NCI-H2227 (cell line): ENCODE results near the gene CAVIN2.
A peak's percentile ranks its signal among the peaks of the same experiment; 100 is the strongest.

ENCODE experiments used
- DNase-seq: peaks from one replicate; lab custom pipeline; 2025; ENCODE audit not compliant: unreplicated experiment; lab: John Stamatoyannopoulos, UW

CAVIN2 gene, protein sequence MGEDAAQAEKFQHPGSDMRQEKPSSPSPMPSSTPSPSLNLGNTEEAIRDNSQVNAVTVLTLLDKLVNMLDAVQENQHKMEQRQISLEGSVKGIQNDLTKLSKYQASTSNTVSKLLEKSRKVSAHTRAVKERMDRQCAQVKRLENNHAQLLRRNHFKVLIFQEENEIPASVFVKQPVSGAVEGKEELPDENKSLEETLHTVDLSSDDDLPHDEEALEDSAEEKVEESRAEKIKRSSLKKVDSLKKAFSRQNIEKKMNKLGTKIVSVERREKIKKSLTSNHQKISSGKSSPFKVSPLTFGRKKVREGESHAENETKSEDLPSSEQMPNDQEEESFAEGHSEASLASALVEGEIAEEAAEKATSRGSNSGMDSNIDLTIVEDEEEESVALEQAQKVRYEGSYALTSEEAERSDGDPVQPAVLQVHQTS

DNA sequence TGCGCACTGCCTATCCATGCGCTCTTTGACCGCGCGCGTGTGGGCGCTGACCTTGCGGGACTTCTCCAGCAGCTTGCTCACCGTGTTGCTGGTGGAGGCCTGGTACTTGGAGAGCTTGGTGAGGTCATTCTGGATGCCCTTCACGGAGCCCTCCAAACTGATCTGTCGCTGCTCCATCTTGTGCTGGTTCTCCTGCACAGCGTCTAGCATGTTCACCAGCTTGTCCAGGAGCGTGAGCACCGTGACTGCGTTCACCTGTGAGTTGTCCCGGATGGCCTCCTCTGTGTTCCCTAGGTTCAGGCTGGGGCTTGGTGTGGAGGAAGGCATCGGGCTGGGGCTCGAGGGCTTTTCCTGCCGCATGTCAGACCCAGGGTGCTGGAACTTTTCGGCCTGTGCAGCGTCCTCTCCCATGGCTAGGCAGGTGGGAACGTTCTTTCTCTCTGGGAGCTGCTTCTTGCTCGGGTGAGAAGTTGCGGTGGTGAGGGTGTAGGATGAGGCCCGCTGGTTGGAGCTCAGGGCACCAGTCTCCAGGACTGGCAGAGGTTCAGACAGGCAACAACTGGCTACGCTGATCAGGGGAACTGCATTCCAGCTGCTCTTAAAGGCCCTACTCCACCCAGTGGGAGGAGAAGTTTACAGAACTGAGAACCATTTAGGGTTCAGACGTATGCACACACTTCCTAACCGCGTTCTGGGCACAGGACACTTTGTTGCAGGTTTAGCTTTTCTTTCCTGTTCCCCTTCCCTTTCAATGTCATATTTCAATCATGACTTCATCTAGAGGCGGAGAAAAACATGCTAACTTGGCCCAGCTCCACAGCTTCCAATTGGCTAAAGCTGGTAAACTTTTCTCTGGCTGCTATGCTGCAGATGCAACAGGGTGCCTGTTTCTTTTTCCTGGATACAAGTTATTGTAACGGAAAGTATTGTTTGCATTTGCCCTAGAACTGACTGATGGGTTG is at the start of gene CAVIN2:
TSS of gene CAVIN2 (minus strand) at position 574 of the 962 bp plus-strand sequence. CDS start at position 411, 163 bp downstream.
- no peak for DNase-seq

DNA sequence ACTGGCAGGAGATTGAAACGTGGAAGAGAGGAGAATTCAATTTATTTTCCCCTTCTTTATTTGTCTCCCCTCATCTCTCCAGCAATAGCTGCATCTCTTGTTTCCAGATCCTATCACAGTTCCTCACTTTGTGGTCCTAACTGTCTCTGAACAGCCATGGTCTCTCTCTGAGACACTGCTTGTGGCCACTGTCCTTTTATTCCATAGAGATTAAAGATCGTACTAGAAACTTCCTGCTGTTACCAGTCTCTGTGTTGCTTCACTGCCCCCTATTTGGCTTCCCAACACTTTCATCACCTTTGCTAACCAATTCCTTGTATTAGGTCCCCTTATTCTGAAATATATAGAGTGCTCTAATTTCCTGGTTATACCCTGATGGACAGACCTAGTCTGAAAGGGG is 48.9 kb upstream of the CAVIN2 start:
- no peak for DNase-seq

DNA sequence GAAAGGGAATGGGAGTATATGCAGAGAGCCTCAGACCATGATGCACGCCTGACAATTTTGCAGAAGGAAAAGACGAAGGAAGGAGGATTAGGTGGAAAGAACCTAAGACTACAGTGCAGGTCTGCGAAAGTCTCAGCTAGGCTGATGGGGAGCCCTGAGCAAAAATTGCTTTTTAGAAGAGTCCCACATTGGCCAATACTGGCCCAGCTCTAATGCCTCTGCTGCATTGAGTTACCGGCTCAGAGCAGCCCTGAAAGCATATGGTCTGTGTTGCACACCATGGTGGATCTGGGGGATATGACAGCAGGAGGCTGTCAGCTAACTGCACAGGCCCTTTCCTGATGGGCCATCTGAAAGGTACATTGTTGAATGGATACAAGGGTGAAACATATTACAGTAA is 48.3 kb upstream of the CAVIN2 start:
- DNase-seq = no peak

DNA sequence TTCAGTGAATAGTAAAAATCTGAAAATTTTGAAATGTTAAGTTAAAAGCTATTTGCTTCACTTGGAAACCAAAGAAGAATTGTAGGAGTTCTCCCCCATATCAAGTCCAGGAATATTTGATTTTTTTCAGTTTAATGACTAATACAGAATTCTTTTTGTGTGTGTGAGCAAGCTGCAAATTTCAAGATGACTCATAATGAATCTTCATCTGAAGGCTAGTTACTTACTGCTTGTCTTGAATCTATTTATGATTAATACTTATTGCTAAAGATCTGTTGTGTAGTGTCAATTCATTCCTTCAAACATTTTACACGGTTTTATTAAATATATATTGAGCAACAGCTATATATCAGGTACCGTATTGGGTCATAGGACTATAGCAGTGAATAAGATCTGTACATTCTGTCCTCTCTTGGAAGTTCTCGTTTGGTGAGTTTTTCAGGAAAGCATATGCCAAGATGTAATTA is 47.8 kb upstream of the CAVIN2 start:
- no peak for DNase-seq

DNA sequence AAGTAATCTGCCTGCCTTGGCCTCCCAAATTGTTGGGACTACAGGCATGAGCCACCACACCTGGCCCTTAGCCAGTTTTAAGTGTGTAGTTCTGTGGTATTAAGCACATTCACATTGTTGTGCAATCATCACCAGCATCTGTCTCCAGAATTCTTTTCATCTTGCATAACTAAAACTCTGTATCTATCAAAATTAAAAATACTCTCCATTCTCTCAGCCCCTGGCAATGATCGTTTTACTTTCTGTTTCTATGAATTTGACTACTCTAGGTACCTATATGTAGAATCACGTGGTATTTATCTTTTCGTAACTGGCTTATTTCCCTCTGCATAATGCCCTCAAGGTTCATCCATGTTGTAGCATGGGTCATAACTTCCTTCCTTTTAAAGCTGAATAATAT is 45.5 kb upstream of the CAVIN2 start:
- DNase-seq = no peak

DNA sequence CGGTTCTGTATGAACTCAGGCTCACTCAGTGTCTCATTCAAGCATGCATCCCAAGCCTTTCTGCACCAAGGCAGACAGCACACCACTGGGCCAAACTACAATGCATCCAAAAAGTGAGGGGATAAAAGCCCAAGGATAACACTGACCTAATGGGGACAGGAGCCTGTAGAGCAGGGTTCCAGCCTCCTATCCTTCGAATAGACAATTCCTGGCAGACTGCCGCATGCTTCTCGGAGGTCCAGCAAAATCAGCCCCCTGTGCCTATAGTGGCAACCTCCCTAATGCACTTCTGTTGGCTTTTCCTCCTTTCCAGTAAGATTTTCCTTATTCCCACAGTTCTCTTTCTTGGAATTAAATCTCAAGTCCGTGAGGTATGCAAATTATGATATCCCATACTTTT is 44.8 kb upstream of the CAVIN2 start:
- no peak for DNase-seq

DNA sequence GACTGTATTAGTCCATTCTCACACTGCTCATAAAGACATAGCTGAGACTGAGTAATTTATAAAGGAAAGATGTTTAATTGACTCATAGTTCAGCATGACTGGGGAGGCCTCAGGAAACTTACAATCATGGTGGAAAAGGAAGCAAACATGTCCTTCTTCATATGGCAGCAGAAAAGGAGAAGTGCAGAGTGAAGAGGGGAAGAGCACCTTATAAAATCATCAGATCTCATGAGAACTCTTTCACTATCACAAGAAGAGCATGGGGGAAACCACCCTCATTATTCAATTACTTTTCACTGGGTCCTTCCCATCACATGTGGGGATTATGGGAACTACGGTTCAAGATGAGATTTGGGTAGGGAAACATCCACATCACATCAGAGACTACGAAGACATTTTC is 43.0 kb upstream of the CAVIN2 start:
- DNase-seq = no peak

DNA sequence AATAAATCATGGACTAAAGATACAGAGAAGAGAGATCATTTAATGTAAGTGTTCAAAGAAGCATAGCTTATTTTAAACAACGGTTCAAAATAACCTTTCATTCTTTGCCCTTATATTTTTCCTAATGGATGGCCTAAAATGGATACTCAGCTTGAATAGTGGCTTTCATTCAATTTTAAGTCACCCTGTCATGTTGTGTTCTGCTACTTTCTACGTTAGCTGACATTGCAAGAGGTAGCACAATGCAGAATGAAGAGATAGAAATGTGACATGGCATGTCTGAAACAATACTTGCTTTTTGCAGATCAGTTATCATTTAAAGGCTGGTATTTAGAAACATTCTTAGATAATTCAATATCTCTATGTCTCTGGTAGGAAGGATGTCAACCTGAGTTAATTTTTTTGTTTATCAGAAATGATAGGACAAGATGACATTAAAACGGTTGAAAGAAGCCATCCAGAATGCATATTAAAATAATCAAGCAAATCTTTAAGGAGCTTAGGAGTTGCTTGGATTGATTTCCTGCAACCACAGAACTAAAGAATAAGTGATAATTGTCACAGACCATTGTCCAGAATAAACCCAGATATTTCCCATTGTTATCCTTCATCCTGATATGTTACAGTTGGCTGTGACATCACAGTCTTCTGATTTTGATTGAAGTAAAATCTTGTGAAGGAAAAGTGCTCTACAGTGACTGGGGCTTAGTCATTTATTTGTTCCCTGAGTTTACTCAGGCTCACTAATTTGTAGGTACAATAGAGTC is 41.7 kb upstream of the CAVIN2 start:
- no peak for DNase-seq

DNA sequence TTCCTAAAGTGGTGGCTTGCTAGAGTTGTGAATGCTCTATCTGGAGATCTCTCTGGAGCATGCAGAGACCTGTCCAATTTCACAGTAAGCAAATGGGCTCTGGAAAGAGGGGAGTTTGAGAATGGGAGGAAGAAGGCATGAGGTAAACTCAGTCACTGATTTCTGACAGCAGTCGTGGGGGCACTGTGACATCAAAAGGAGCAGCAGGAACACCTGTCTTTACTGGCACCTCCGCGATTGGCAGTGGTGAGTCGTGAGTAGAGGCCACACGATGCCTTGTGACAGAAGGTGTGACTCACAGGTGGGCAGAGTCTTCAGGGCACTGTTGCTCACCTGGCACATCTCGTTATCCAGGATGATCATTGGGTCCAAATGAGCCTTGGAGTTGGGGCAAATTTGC is 38.8 kb upstream of the CAVIN2 start:
- no peak for DNase-seq

DNA sequence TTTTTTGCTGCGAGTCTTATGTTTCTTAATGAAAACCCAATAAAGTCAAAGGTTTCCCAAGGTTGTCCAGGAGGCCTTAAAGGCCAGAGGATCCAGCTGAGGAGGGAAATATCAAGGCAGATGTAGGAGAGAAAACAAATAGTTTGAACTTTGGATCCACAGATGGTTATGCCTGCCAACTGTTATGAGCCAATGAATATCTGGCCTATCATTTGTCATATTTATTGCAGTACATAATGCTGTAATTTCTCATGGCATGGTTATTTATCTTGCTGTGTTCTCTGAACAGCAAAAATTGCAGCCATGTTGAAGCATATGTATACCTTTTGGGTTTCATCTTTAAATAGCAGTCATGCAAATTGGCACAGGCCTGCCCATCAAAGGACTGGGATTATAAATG is 38.2 kb upstream of the CAVIN2 start:
- no peak for DNase-seq

DNA sequence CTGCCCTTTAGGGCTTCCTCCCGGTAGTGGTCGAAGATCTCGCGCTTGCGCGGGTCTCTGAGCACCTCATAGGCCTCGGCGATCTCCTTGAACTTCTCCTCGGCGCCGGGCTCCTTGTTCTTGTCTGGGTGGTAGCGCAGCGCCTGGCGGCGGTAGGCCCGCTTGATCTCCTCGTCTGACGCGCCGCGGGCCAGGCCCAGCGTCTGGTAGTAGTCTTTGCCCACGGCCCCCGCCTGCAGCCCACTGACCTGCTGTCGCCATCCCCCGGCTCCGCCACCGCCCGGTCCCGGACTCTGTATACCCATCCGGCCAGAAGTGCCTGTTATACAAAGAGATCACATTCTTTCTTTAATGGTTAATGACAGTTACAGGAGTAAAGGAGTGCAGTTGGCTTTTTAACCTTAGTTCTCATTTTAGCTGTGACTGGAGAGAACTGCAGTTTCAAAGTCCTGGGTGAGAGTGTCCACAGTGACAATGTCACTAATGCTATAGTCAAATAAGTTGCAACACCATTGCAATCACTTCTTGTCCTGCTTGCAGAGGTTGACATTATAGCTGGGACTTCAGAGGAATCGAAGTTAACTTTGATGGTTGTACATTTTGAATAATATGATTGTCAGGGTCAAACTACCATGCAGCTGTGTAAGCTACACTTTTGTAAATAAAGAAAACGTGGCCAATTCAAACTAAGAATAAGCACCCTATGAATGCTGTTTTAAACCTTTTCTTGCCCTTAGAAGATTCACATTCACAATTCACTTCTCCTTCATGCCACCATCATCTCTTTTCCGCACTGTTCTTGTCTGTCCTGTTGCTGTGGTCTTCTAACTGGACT is 35.3 kb upstream of the CAVIN2 start:
- DNase-seq = no peak

DNA sequence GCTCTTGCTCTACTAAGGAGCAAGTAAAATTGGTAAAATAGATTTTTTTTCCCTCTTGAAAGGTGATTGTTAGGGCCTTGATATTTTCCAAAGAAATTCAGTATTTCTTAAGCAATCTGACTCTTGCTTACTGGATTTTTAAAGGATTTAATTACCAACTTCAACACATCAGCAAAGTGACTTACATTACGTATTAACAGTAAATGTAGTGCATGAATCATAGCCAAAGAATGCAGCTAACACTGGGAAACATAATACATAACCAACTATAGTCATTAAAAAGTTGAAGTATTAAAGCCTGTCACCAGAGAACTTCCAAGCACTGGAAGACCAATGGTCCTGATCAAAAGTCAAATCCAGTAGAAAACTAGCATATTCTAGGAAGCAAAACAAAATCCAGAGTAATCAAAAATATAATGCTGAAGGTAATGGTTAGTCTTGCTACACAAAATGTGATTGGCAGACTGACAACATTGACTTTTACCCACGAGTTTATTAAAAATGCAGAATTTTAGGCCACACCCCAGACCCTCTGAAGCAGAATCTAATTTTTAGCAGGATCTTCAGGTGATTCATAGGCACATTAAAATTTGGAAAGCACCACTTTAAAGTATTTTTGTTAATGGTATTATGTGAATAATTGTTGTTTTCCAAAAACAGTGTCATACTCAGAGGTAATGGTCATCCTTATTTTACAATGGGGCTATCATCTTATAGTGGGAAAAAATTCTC is 31.8 kb upstream of the CAVIN2 start:
- no peak for DNase-seq

DNA sequence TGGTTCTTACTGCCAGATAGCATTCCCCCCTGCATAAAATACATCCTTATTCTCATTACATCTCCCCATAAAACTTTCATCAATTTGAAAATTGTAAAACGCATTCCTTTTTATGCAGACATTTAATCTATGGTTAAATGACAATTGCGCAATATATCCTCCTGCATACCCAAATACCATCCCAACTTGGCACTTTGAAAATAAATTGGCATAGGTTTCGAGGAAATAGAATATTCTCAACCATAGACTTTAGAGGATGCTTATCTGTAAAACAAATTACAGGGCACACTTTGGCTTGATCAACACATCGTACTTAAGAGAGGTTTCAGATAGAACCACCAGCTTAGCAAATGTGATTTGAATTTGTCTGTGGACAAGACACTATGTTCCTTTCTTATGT is 31.0 kb upstream of the CAVIN2 start:
- no peak for DNase-seq

DNA sequence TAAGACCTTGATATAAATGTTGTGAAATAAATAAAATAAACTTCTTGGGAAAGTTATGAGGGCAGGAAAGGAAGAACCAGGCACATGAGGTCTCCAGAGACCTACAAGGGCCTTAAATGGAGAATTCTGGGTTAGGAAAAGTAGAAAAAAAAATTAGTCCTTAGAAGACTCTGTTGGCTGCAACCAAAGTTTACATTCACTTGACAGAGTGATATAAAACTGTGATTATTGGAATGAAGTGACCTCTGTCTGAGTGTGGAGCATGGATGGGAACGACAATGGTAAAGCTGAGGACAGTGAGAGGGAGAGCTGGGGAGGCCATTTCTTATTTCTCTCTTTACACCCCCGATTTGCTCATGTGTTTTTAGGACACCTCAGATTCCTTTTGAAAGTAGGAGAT is 29.0 kb upstream of the CAVIN2 start:
- no peak for DNase-seq

DNA sequence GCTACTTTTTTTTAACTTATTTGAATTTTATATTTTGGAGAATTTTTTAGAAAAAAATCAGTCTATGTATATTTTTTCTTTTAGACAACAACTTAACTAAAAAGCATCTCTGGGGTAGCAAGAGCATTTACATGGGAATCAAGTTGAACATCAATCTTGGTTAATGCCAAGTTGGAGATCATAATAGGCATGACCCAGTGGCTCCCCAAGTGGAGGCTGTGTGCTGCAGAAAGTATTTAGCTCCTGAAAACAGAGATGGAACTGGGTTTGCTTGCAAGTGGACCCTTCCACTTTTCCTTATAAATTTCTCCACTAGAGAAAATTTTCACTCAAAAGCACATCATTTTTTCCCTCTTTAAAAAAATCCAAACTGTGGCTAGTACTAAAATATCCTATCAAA is 23.9 kb upstream of the CAVIN2 start:
- peak; percentile 51 for DNase-seq

DNA sequence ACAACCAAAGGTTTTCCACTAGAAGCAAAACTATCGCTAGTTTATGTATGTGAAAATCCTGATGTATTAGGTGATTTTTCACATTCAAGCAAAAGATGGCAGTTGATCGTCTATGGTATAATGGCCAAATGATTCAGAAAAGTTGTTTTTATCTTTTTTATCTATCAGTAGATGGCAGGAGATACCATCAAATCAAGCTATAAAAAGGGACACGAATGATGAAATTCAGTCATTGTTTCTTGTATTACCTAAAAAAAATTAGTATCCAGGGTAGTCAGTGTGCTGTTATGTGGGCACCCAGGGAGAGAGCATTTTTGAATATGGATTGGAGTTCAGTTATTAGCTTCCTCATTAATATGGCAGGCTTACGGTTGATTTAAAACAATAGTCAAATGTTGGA is 22.9 kb upstream of the CAVIN2 start:
- peak; percentile 55 for DNase-seq

DNA sequence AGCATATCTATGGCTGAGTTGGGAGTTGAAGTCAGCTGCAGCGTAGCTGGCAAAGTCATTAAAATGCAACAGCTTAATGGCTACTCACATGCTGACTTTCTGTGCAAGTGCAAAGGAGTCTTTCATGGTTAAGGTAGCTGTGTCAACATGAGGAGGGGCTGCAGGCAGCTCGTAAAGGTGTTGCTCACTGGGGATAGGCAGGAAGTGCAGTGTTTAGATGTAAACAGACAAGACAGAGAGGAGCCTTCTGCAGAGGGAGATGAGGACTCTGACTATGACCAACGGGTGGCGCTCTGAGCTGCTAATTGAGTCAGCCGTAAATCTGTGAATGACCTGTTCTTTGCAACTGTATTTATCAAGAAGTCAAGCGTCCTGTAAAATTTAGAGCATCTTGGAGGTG is 22.3 kb upstream of the CAVIN2 start:
- DNase-seq = peak; percentile 89

DNA sequence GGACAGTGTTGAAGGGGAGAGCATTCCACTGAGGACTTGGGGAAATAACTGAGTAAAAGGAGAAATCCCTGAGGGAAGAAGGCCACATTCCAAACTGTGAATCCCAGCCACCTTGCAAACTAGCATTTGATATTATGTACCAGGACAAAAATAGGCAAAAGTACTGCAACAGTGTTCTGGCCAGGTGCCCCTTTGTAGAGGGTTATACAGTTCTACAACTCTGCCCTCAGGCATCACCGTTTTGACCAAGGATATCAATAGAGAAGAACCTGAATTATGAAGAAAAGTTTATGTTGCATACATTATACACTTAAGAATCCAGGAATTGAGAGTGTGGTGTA is 20.6 kb upstream of the CAVIN2 start:
- DNase-seq = no peak

DNA sequence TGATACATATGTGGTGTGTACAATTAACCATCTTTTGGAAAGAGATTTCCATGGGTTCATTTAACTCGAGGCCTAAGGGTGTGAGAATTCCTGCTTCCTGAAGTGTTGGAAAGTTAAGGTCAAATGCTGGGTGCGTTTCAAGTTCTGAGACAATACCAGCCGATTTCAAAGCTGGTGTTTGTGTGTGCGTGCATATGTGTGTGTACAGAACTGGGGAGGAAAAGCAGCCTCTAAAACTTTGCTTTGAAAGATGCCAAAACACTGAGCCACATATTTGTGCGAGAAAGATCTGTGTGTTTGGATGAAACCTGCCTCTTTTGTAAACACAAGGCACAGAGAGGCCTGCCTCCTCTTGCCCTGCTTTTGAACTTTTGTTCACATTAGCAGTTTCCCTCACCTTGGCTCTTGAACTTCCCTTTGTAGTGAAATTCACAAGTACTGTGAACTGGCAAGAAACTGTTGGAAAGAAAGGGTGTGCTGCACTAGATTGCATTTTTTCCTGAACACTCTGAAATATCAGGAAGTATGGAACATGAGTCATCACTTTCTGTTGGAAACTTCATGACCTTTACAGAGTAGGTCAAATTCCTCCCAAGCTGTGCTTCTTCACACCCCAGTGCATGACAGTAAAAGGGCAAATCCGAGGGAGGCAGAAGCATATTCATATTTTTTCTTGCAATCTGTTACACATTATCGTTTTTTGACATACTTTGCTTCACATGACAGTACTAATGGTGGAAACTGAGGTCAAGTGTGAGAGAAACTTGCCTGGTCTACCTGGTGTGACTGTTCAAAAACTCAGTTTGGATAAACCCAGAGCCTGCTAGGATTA is 20.0 kb upstream of the CAVIN2 start:
- DNase-seq = no peak
